HG03378 (cell line): ENCODE data around the gene PRKG1.

ENCODE experiments used
- ATAC-seq: cut with Tn5 transposase; IDR thresholded peaks from one replicate; pipeline ENCODE4 v1.9.1; 2021; ENCODE audit warnings: mild to moderate bottlenecking, moderate library complexity; ENCODE audit not compliant: unreplicated experiment

PRKG1 gene

GRCh38 chr10:51937308-51938140 is 863.2 kb downstream of the PRKG1 start:
- no peak for ATAC-seq

GRCh38 chr10:51950371-51950995 is 876.2 kb downstream of the PRKG1 start:
- ATAC-seq: no peak

- no peak for ATAC-seq
Measured at GRCh38 chr10:51950996-51951555, 876.8 kb downstream of the PRKG1 start.

- no peak for ATAC-seq
Measured at GRCh38 chr10:51951601-51952000, 877.3 kb downstream of the PRKG1 start.

- ATAC-seq: no peak
Measured at GRCh38 chr10:51952056-51952455, 877.8 kb downstream of the PRKG1 start.

- no peak for ATAC-seq
Measured at GRCh38 chr10:51955696-51956095, 881.4 kb downstream of the PRKG1 start.

GRCh38 chr10:51956822-51957221 is 882.5 kb downstream of the PRKG1 start:
- ATAC-seq: no peak

- no peak for ATAC-seq
Measured at GRCh38 chr10:51960494-51960895, 886.2 kb downstream of the PRKG1 start.

- ATAC-seq: no peak
Measured at GRCh38 chr10:51961401-51961800, 887.1 kb downstream of the PRKG1 start.

DNA sequence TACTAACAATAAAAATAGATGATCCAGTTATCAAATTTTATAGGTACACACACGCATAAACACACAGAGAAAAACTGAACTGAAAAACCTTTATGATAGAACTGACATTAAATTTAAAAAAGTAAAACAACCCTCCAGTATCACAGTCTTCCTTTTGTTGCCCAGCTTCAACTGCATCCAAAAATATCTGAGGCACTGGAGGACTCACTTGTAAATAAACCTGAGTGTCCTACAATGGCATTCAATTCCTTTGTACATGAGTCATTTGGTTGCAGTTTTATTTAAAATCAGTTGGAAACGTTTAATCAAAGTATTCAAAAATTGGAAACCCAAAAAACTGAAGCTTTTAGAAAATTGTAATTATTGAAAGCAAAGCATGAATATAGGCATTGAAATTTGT is 890.3 kb downstream of the PRKG1 start:
- no peak for ATAC-seq

DNA sequence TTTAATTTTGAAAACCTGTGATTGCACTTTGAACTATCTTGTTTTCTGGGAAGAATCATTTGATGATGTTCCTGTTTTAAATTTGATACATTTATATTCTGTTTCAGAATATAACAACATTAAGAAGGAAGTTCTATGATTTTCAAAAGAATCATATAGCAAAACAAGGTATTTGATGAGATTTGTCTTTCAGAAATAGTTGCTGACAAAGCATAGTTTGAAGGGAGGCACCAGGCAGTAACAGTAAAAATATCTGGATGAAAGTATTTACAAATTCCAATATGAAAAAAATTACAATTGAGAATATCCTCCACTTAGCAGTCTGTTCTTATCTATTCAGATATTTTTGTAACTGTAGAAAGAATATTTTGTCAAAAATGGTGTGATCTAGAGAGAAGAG is 891.2 kb downstream of the PRKG1 start:
- no peak for ATAC-seq

DNA sequence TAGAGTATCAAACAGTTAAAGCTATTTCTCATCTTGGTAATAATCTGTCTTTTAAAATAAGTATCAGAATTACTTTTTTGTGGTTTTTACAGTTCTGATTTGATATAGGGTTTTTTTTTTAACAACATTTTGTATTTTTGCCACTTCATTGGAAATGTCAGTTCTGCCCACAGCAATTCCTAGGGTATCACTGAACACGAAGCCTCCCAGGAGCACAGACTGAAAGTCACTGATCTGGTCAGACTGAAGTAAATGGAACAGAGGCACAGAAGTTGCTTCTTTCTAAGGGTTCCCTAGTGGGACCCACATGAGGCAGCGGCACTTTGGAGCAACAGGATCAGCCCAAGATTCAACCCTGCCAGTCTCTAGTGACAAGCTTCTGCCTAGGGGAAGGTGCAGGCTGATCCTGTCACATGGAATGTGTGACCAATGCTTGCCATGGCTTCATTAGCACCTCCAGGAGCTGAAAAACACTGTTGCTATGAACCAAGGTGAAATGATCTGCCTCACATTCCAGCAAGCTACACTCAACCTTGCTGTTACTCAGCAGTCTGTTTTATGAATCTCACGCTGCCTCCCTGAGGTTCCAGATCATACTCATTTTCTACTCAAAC is 898.6 kb downstream of the PRKG1 start:
- no peak for ATAC-seq

DNA sequence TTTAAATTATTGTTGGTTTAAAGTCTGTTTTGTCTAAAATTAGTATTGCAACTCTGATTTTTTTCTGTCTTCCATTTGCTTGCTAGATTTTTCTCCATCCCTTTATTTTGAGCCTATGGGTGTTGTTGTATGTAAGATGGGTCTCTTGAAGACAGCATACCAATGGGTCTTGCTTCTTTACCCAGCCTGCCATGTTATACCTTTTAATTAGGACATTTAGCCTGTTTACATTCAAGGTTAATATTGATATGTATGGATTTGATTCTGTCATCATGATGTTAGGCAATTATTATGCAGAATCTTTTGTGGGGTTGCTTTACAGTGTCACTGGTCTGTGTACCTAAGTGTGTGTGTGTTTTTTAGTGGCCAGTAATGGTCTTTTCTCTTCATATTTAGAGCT is 906.5 kb downstream of the PRKG1 start:
- no peak for ATAC-seq

DNA sequence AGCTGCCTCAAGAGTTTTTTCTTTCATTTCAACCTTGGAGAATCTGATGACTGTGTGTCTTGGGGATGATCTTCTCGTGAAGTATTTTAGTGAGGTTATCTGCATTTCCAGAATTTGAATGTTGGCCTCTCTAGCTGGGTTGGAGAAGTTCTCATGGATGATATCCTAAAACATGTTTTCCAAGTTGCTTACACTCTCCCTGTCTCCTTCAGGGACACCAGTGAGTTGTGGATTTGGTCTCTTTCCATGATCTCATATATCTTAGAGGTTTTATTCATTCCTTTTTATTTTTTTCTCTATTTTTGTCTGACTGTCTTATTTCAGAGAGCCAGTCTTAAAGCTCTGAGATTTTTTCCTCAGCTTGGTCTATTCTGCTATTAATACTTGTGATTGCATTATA is 907.4 kb downstream of the PRKG1 start:
- no peak for ATAC-seq

- ATAC-seq: no peak
Measured at GRCh38 chr10:51983481-51983880, 909.2 kb downstream of the PRKG1 start.

GRCh38 chr10:51985336-51985735 is 911.0 kb downstream of the PRKG1 start:
- ATAC-seq: no peak

- no peak for ATAC-seq
Measured at GRCh38 chr10:51986516-51986915, 912.2 kb downstream of the PRKG1 start.

GRCh38 chr10:51993475-51993874 is 919.2 kb downstream of the PRKG1 start:
- ATAC-seq: no peak

DNA sequence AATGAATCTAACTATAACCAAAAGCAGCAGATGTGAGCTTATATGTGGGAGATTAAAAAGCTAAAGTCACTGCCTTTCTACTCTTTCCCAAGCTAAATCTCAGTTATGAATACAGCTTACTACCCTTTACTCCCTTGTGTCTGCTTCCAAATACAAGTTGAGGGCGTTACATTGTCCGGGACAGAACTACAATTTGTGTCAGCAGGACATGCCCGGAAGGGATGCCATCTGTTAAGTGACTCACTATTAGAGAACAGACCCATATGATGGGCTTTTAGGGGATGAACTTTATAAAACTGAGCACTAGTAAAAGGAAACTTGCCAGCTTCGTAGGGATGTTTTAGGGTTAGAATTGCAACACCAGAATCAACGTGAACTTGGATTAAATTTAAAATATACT is 924.8 kb downstream of the PRKG1 start:
- no peak for ATAC-seq

DNA sequence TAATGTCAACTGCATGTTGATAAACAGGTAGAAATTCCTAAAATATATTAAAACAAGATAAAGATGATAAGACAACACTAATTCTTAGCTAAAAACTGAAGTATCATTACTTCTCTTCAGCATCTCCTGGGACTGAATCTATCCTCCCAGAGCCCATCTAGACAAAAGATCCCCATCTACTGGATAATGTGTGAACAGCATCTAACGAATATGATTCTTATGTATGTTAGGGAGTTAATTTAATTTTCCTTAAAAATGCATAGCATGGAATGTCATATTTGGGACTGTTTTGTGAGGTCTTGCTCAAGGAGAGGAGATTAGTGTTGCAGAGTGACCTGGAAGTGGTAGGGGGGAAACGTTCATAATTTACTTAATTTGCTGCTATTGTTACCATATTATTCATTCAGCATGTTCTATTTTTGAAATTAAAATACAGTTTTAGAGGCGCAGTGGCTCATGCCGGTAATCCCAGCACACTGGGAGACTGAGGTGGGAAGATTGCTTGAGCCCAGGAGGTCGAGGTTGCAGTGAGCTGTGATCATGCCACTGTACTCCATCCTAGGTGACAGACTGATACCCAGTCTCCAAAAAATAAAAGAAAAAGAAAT is 930.2 kb downstream of the PRKG1 start:
- peak; percentile 82 for ATAC-seq

DNA sequence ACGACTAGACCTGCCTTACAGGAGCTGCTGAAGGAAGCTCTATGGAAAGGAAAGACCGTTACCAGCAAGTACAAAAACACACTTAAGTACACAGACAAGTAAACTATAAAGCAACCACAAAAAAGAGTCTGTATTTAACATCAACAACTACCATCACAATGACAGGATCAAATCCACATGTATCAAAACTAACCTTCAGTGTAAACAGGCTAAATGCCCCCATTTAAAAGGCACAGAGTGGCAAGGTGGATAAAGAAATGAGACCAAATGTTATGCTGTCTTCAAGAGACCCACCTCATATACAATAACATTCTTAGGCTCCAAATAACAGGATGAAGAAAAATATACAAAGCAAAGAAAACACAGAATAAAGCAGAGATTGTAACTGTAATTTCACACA is 932.8 kb downstream of the PRKG1 start:
- ATAC-seq: no peak
